HUES64 (cell line): ENCODE data around the gene NXN.
"Not testable (repeated sequence)": the region's sequence is repeated elsewhere in the genome, so short reads cannot be mapped to it uniquely, and the experiment has no call there.

Experiments
- H3K27ac ChIP-seq: 2 replicates; pipeline ENCODE4 v1.7.0; 2013; ENCODE audit warnings: low read depth, low read length, inconsistent platforms
- H3K27me3 ChIP-seq: 2 replicates; pipeline ENCODE4 v1.6.1; 2013; ENCODE audit warnings: mild to moderate bottlenecking, low read length; ENCODE audit not compliant: insufficient read depth
- H3K36me3 ChIP-seq: 2 replicates; pipeline ENCODE4 v1.6.1; 2013; ENCODE audit warnings: mild to moderate bottlenecking, low read length; ENCODE audit not compliant: insufficient read depth
- H3K4me1 ChIP-seq: 2 replicates; pipeline ENCODE4 v1.6.1; 2013; ENCODE audit warnings: mild to moderate bottlenecking, low read length, moderate library complexity; ENCODE audit not compliant: insufficient read depth
- H3K4me3 ChIP-seq: 2 replicates; pipeline ENCODE4 v1.5.1; 2013; ENCODE audit warnings: mild to moderate bottlenecking, low read length, moderate library complexity
- H3K9ac ChIP-seq: 2 replicates; pipeline ENCODE4 v1.6.1; 2013; ENCODE audit warnings: mild to moderate bottlenecking, low read depth, low read length
- H3K9me3 ChIP-seq: 2 replicates; pipeline ENCODE4 v1.6.1; 2013; ENCODE audit warnings: low read depth, low read length; ENCODE audit not compliant: insufficient read depth
- WGBS: fragments of 150-250, 120-280 bp; methylation state at CpG from one replicate; pipeline ENCODE4 v1.1.7; 2013; ENCODE audit warnings: missing lambda C conversion rate; 5-methylcytosine and 5-hydroxymethylcytosine counted together

NXN gene

DNA sequence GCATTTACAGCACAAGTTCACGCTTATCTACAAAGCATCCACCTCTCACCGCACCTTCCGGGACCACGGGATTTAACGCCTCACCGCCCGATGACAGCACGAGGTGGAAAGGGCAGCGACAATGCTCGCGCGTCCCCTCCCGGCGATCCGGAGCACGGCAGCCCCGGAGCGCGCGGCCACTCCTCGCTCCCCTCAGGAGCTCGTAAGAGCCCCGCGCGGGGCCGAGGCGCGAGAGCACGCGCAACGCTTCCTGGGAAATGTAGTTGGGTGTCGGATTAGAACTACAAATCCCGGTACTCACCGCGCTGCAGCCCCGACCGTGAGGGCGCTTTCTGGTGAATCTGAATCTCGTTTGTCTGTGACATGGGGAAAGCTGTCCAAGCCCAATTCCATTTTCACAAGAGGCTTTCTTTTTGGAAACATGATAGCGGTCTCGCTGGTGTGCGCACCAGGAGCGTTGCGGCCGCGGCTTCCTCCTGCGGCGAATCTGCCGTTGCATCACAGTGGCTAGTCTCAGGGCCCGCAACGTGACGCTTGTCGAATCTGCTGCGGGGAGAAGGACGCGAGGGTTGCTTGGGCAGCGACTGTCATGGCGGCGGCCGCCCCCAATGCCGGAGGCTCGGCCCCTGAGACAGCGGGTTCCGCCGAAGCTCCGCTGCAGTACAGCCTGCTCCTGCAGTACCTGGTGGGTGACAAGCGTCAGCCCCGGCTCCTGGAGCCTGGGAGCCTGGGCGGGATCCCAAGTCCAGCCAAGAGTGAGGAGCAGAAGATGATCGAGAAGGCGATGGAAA is 17.2 kb upstream of the NXN start, which contains the start of gene TIMM22:
Gene TIMM22 (plus strand): TSS at position 576 of the 791 bp plus-strand sequence. CDS start 14 bp downstream, at position 590.
- H3K9me3 ChIP-seq = no peaks in the 10 kb centered on the region
- peak within 1 kb of the TSS; percentile 99 for H3K4me3 ChIP-seq
- peaks cover 3% of the 10 kb centered on the region; the same call in 1 of the 2 replicates for H3K4me1 ChIP-seq
- peak within 1 kb of the TSS; percentile 97 for H3K9ac ChIP-seq
- under 1% methylated on average over 71 of the region's 71 CpGs for WGBS
- H3K27ac ChIP-seq = peak within 1 kb of the TSS; percentile 86
- peaks cover 29% of the 10 kb centered on the region for H3K36me3 ChIP-seq
- H3K27me3 ChIP-seq = peaks cover 2% of the 10 kb centered on the region; the same call in 1 of the 2 replicates

DNA sequence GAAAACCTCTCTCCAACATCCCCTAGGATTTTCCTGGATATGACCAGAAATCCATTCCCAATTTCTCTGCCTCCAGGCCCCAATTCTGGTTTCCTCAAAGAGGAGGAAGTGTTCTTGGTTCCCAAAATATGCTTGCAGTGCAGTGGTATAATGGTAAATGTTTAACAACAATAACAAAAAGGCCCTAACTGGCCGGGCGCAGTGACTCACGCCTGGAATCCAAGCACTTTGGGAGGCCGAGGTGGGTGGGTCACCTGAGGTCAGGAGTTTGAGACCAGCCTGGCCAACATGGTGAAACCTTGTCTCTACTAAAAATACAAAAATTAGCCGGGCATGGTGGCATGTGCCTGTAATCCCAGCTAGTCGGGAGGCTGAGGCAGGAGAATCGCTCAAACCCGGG is 15.7 kb upstream of the NXN start:
- 90% methylated on average over 8 of the region's 8 CpGs for WGBS

DNA sequence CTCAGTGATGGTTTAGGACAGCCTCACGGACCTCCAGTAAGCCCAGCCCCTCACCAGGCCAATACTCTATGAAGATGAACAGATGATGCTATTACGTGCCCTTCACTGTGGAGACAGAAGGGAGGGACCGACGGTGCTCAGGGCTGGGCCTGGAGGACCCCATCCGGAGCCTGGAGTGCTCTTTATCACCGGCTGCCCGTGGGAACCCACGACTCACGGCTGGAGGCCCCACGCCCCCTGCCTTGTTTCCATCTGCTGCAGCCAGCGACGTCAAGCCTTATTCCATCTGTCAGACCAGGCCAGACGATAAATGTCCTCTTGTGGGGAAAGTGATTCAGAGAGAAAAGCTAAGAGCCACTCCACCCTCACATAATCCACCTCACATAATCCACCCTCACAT is 13.4 kb upstream of the NXN start:
- no peaks in the 10 kb centered on the region for H3K36me3 ChIP-seq
- peaks cover under 1% of the 10 kb centered on the region; the same call in 1 of the 2 replicates for H3K4me1 ChIP-seq
- no peak overlapping the region for H3K4me3 ChIP-seq
- H3K9me3 ChIP-seq = no peaks in the 10 kb centered on the region
- no peak overlapping the region for H3K27ac ChIP-seq
- H3K27me3 ChIP-seq = peaks cover 2% of the 10 kb centered on the region; the same call in 1 of the 2 replicates
- 69% methylated on average over 12 of the region's 13 CpGs for WGBS
- no peak overlapping the region for H3K9ac ChIP-seq

More for the DNA sequence above, 15.7 kb upstream of the NXN start:
- H3K9ac ChIP-seq, H3K4me1 ChIP-seq, H3K27ac ChIP-seq, H3K4me3 ChIP-seq, H3K9me3 ChIP-seq, H3K27me3 ChIP-seq: not testable (repeated sequence)
- H3K36me3 ChIP-seq = peaks cover 14% of the 10 kb centered on the region

DNA sequence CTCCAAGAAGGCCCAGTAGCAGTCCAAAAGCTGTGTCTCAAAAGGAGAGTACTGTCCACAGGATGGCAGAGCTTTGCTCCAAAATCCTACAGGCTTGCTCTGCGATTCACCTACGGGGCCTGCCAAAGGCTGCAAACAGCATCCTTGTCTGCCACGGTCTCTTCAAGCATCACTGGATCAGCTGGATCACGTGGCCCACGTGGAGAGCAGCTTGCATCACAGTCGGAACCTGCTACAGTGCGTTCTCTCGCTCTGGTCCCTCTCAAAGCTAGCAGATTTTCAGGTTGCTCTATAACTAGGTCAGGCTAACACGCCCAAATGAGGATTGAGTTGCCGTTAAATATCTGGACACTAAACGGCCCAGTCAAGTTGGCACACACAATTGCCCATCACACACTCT is 9.0 kb upstream of the NXN start:
- WGBS = 89% methylated on average over 11 of the region's 11 CpGs
- Histone ChIP-seq H3K9me3 (no peaks in the 10 kb centered on the region), H3K9ac (no peak overlapping the region), H3K4me3 (no peak overlapping the region), H3K27me3 (no peaks in the 10 kb centered on the region), H3K27ac (no peak overlapping the region), H3K36me3 (no peaks in the 10 kb centered on the region), H3K4me1 (no peaks in the 10 kb centered on the region)

DNA sequence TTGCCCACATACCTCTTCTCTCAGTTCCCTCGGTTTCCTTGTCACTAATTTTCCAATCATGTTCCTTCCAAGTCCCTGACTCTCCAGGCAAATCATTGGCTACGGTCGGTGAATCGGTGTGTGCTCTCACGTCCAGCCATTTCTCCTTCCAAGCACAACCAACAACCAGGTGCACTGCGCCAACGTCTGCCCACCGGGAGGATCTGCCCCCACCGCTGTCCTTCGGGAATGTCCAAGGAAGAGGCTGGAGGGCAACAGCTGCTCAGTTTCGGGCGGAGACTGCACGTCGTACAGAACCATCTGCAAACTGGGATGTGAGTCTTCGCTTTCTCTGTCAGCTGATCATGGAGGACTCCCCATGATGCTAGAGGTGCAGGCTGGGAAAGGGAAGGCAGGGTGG is 8.4 kb upstream of the NXN start:
- Histone ChIP-seq H3K9ac (no peak overlapping the region), H3K9me3 (no peaks in the 10 kb centered on the region), H3K4me3 (no peak overlapping the region), H3K4me1 (no peaks in the 10 kb centered on the region), H3K36me3 (no peaks in the 10 kb centered on the region), H3K27me3 (no peaks in the 10 kb centered on the region), H3K27ac (no peak overlapping the region)
- 90% methylated on average over 15 of the region's 15 CpGs for WGBS

DNA sequence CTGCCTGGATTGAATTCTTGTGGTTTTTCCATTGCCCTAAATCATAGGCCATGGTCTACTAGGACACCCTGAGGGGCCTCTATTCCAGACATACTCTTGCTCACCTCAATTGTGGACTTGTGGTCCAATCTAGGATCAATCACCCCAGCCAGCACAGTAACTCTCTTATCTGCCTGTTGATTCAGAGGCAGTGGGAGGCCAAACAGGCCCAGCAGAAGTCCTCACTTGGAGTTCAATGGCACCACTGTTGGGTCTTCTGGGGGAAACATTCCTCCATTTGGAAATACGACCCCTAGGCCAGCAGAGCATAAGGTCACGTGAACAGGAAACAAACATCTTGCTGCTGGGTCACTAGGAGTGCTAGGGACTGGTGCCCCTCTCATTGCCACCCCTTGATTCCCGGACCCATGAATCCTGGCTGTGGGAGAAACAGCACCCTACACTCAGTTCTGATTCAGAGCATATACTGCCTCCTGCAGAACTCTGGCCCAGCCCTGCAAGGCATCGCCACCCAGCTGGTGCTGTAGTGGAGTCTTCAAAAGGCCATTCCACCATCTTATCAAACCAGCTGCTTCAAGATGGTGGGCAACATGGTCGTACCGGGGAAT is 6.8 kb upstream of the NXN start:
- H3K36me3 ChIP-seq = no peaks in the 10 kb centered on the region
- no peak overlapping the region for H3K9ac ChIP-seq
- no peaks in the 10 kb centered on the region for H3K4me1 ChIP-seq
- no peak overlapping the region for H3K4me3 ChIP-seq
- H3K27me3 ChIP-seq = no peaks in the 10 kb centered on the region
- H3K27ac ChIP-seq = no peak overlapping the region
- 88% methylated on average over 6 of the region's 6 CpGs for WGBS
- H3K9me3 ChIP-seq = no peaks in the 10 kb centered on the region

DNA sequence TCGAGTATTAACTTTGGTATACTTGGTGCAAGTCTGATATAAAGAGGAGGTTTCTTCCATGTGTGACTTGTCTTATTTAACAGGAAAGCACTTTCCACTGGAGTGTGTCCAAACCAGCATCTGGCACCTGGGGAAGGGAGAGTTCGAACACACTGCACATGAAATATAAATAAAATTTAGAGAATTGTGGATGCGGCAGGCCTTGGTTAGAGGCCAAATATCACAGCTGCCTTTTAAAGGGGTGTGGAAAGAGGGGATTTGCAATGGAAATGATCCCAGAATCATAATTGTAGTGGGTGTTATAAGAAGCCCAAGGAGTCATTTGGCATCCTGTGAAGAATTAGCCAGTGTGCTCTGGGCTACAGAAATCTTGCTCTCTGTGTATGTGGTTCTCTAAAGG is 4.3 kb upstream of the NXN start:
- Histone ChIP-seq H3K4me3 (no peak overlapping the region), H3K9ac (no peak overlapping the region), H3K9me3 (no peaks in the 10 kb centered on the region), H3K4me1 (peaks cover 3% of the 10 kb centered on the region; the same call in 1 of the 2 replicates), H3K36me3 (no peaks in the 10 kb centered on the region), H3K27ac (no peak overlapping the region), H3K27me3 (no peaks in the 10 kb centered on the region)
- 95% methylated on average over 3 of the region's 3 CpGs for WGBS

DNA sequence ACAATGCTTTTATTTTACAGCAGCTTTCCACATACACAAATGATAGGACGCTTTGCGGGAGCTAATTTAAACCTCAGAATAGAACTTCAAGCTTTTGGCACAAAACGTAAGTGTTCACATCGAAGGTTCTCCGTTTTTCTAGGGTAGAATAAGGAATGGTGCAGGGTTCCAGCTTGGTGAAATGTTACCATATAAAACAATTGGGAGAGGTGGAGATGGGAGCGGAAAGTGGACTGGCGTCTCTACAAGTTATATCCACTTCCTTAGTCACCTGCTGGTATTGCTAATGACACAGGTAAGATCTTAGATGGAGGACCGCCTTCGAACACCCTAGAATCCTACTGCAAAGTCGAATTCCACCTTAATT is 1.7 kb upstream of the NXN start:
- WGBS = 36% methylated on average over 10 of the region's 10 CpGs
- H3K9ac ChIP-seq = no peak overlapping the region

DNA sequence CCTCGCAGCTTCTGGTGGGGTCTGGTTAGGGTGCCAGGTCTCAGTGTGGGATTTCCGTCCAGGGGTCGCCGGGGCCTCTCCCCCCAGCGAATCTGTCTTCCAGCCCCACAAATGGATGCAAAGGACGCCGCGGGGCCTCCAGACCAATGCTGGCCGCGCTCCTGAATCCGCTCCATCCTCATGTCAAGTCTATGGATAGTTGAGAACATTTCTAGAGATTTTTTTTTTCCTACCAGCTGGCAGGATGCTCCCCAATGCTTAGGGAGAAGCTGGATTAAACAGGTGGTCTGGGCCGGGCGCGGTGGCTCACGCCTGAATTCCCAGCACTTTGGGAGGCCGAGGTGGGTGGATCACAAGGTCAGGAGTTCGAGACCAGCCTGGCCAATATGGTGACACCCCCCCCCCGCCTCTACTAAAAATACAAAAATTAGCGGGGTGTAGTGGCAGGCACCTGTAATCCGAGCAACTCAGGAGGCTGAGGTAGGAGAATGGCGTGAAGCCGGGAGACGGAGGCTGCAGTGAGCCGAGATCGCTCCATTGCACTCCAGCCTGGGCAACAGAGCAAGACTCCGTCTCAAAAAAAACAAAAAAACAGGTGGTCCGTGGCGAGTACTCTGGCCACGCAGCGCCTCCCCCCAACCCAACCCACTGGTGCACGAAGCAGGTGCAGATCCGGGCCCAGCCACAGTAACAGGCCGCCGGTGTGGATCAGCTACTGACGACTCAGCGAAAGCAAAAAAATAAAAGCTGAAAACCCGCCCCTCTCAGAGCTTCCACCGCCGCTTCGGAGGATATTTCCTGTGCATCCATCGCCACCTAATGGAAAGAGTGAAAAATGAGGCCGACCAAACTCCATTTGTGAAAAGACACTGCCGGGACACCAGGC is 1.1 kb upstream of the NXN start:
- H3K36me3 ChIP-seq = no peaks in the 10 kb centered on the region
- no peaks in the 10 kb centered on the region for H3K27me3 ChIP-seq
- H3K27ac ChIP-seq = peak overlapping the region; percentile 28
- WGBS = 44% methylated on average over 42 of the region's 43 CpGs
- H3K4me3 ChIP-seq = peak overlapping the region; percentile 64
- peaks cover 23% of the 10 kb centered on the region for H3K4me1 ChIP-seq
- peak overlapping the region; percentile 57 for H3K9ac ChIP-seq
- H3K9me3 ChIP-seq = no peaks in the 10 kb centered on the region

More for the DNA sequence above, 1.7 kb upstream of the NXN start:
- Histone ChIP-seq H3K27me3 (no peaks in the 10 kb centered on the region), H3K27ac (no peak overlapping the region), H3K9me3 (no peaks in the 10 kb centered on the region), H3K4me1 (peaks cover 17% of the 10 kb centered on the region), H3K36me3 (no peaks in the 10 kb centered on the region), H3K4me3 (no peak overlapping the region)

DNA sequence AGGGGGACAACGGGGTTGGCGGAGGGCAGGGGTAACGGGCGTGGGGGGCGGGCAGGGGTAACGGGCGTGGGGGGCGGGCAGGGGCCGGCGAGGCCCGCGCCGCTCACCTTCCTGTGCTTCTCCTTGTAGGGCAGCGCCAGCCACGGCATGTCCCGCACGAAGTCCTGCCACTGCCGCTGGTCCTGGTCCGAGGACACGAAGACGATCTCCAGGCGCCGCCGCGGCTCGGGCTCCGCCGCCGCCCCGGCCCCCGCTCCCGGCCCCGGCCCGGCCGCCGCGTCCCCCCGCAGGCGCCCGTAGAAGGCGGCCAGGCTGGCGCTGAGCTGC is 401 bp downstream of the NXN start:
- H3K9ac ChIP-seq = peak overlapping the region; percentile 82
- H3K9me3 ChIP-seq = no peaks in the 10 kb centered on the region
- no peaks in the 10 kb centered on the region for H3K27me3 ChIP-seq
- WGBS = under 1% methylated on average over 37 of the region's 42 CpGs
- peak overlapping the region; percentile 88 for H3K4me3 ChIP-seq
- H3K27ac ChIP-seq = peak overlapping the region; percentile 75; the same call in 1 of the 2 replicates
- no peaks in the 10 kb centered on the region for H3K36me3 ChIP-seq
- peaks cover 29% of the 10 kb centered on the region for H3K4me1 ChIP-seq
